ENCODE data around the gene ERFL.
A peak's percentile ranks its signal among the peaks of the same experiment; 100 is the strongest.

ERFL gene

GRCh38 chr19:41875973-41876372 is 52.3 kb downstream of the ERFL start:
- peak in 1 of 2 experiments; percentile 6 for DNase-seq

GRCh38 chr19:41872775-41873647 is 55.2 kb downstream of the ERFL start:
- DNase-seq = peak; percentile 74 to 81

- peak in 1 of 2 experiments; percentile 24 for DNase-seq
Measured at GRCh38 chr19:41872384-41872774, 55.9 kb downstream of the ERFL start.

GRCh38 chr19:41871573-41872383 is 56.5 kb downstream of the ERFL start:
- DNase-seq = peak; percentile 74 to 82

GRCh38 chr19:41870401-41870873 is 57.8 kb downstream of the ERFL start:
- no peak for DNase-seq

- peak in 1 of 2 experiments; percentile 12 for DNase-seq
Measured at GRCh38 chr19:41869374-41869955, 58.8 kb downstream of the ERFL start.

- DNase-seq = peak in 1 of 2 experiments; percentile 4
Measured at GRCh38 chr19:41868989-41869300, 59.3 kb downstream of the ERFL start.

GRCh38 chr19:41868120-41868988 is 59.9 kb downstream of the ERFL start:
- DNase-seq = peak in 1 of 2 experiments; percentile 10

- peak in 1 of 2 experiments; percentile 19 for DNase-seq
Measured at GRCh38 chr19:41866284-41866683, 62.0 kb downstream of the ERFL start.

- DNase-seq = peak in 1 of 2 experiments; percentile 5
Measured at GRCh38 chr19:41864374-41864773, 63.9 kb downstream of the ERFL start.

GRCh38 chr19:41863209-41863931 is 64.9 kb downstream of the ERFL start:
- DNase-seq = no peak

- DNase-seq = peak in 1 of 2 experiments; percentile 11
Measured at GRCh38 chr19:41862445-41862986, 65.7 kb downstream of the ERFL start.

- peak in 1 of 2 experiments; percentile 20 for DNase-seq
Measured at GRCh38 chr19:41861846-41862245, 66.4 kb downstream of the ERFL start.

GRCh38 chr19:41861116-41861768 is 67.0 kb downstream of the ERFL start:
- DNase-seq = no peak

- peak in 1 of 2 experiments; percentile 47 for DNase-seq
Measured at GRCh38 chr19:41860419-41861115, 67.7 kb downstream of the ERFL start.

- peak; percentile 98 to 99 for DNase-seq
Measured at GRCh38 chr19:41859618-41860418, 68.4 kb downstream of the ERFL start, which contains the start of gene RPS19. Gene RPS19 (plus strand): TSS chr19:41860255. CDS start chr19:41860775, 520 bp downstream.

GRCh38 chr19:41859213-41859617 is 69.0 kb downstream of the ERFL start:
- no peak for DNase-seq
